GM12801 (cell line): Measurements from ENCODE around the gene CCIN.

Experiments used
- CTCF ChIP-seq: IDR thresholded peaks from one replicate; pipeline ENCODE4 v1.5.1; 2011; ENCODE audit warnings: control low read depth; ENCODE audit not compliant: insufficient read length; ENCODE audit errors: extremely low read depth

CCIN gene

GRCh38 chr9:36142510-36143244 lies 26.5 kb upstream of the CCIN start:
- TF ChIP-seq CTCF: no peak

- no peak for TF ChIP-seq CTCF
Measured at GRCh38 chr9:36143245-36143641, 25.9 kb upstream of the CCIN start.

- TF ChIP-seq CTCF: no peak
Measured at GRCh38 chr9:36144309-36145232, 24.6 kb upstream of the CCIN start.

- no peak for TF ChIP-seq CTCF
Measured at GRCh38 chr9:36145970-36146369, 23.2 kb upstream of the CCIN start.

GRCh38 chr9:36146651-36147050 lies 22.5 kb upstream of the CCIN start:
- TF ChIP-seq CTCF: no peak

GRCh38 chr9:36147441-36148175 lies 21.6 kb upstream of the CCIN start:
- no peak for TF ChIP-seq CTCF
